ENCODE results near the gene FAM237A. TPM values are rescaled to one million over a fixed set of nuclear protein-coding genes. Genes with fewer than 3 reads are reported as not detected.

FAM237A gene
- polyA plus RNA-seq, 1 of the 3 experiments (the other 2 are of a cell fraction): not detected

- POLR2A ChIA-PET: no interaction called here
- 60% methylated on average over 3 of the region's 3 CpGs for WGBS (ENCODE audit: low lambda C conversion rate)
- H3K4me1 ChIP-seq (ENCODE audit: control insufficient read depth in 1 of 2, insufficient read depth in 2 of 2, low read depth in 1 of 2, low read length in 1 of 2): no peaks in the 10 kb centered on the region; a peak in 1 of 4 replicates
- no peaks in the 10 kb centered on the region for H4K20me1 ChIP-seq (ENCODE audit: insufficient read depth)
- DNase-seq: peak; percentile 8
- H3K27ac ChIP-seq (ENCODE audit: low read depth in 2 of 2, low read length in 1 of 2): no peak overlapping the region
- CTCF ChIA-PET: no interaction called here
- H3K9ac ChIP-seq: no peak overlapping the region
- H3K27me3 ChIP-seq (ENCODE audit: insufficient read depth): no peaks in the 10 kb centered on the region
- no peak overlapping the region for H3K4me2 ChIP-seq
- H3K9me3 ChIP-seq: no peaks in the 10 kb centered on the region
- H3F3A ChIP-seq (replicated peaks; ENCODE audit: insufficient read depth): no peaks in the 10 kb centered on the region
- TF ChIP-seq SMC3 (IDR thresholded peaks at IDR 0.05; ENCODE audit: low read depth, low read length) (no peak), MXI1 (IDR thresholded peaks at IDR 0.05; ENCODE audit: low read depth, low read length) (no peak), GATA2 (CRISPR knock-in tag; IDR thresholded peaks at IDR 0.05) (no peak), TEAD4 (IDR thresholded peaks at IDR 0.05; ENCODE audit: borderline replicate concordance, insufficient read depth) (no peak), JUND (IDR thresholded peaks at IDR 0.05) (no peak), USF2 (IDR thresholded peaks at IDR 0.05; ENCODE audit: borderline replicate concordance, low read depth, low read length) (no peak), USF1 (IDR thresholded peaks at IDR 0.05; ENCODE audit: borderline replicate concordance, low read depth) (no peak), EP300 (IDR thresholded peaks at IDR 0.05; ENCODE audit: borderline replicate concordance in 1 of 2, low read depth in 1 of 2, low read length in 1 of 2) (no peak), RXRA (IDR thresholded peaks at IDR 0.05; ENCODE audit: borderline replicate concordance, low read depth) (no peak), NRF1 (IDR thresholded peaks at IDR 0.05; ENCODE audit: low read depth, low read length) (no peak), FOXJ3 (CRISPR knock-in tag; IDR thresholded peaks at IDR 0.05) (no peak), MEF2A (IDR thresholded peaks at IDR 0.05; ENCODE audit: borderline replicate concordance, low read depth) (no peak), EZH2phosphoT487 (IDR thresholded peaks at IDR 0.05; ENCODE audit: borderline replicate concordance, low read depth) (no peak), TAF1 (IDR thresholded peaks at IDR 0.05; ENCODE audit: borderline replicate concordance, low read depth, low read length) (no peak), POLR2AphosphoS5 (IDR thresholded peaks at IDR 0.05; ENCODE audit: low read depth, low read length) (no peak), RCOR1 (IDR thresholded peaks at IDR 0.05; ENCODE audit: low read length) (no peak)
- TF ChIP-seq, protein P1, sequence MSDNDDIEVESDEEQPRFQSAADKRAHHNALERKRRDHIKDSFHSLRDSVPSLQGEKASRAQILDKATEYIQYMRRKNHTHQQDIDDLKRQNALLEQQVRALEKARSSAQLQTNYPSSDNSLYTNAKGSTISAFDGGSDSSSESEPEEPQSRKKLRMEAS (IDR thresholded peaks at IDR 0.05; ENCODE audit: low read depth): no peak
- TF ChIP-seq, protein P2, sequence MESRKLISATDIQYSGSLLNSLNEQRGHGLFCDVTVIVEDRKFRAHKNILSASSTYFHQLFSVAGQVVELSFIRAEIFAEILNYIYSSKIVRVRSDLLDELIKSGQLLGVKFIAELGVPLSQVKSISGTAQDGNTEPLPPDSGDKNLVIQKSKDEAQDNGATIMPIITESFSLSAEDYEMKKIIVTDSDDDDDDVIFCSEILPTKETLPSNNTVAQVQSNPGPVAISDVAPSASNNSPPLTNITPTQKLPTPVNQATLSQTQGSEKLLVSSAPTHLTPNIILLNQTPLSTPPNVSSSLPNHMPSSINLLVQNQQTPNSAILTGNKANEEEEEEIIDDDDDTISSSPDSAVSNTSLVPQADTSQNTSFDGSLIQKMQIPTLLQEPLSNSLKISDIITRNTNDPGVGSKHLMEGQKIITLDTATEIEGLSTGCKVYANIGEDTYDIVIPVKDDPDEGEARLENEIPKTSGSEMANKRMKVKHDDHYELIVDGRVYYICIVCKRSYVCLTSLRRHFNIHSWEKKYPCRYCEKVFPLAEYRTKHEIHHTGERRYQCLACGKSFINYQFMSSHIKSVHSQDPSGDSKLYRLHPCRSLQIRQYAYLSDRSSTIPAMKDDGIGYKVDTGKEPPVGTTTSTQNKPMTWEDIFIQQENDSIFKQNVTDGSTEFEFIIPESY (IDR thresholded peaks at IDR 0.05; ENCODE audit: borderline replicate concordance, low read depth): no peak
- H3K79me2 ChIP-seq (ENCODE audit: insufficient read depth): no peaks in the 10 kb centered on the region
- H3K9me2 ChIP-seq: no peaks in the 10 kb centered on the region
- H3K36me3 ChIP-seq (replicated peaks in 1 of 2; ENCODE audit: control insufficient read depth in 1 of 2, insufficient read depth in 2 of 2, low read length in 1 of 2): no peaks in the 10 kb centered on the region
- no peak overlapping the region for H2AFZ ChIP-seq (ENCODE audit: low read depth)
- no peak overlapping the region for H3K4me3 ChIP-seq (ENCODE audit: low read depth in 2 of 2, low read length in 1 of 2)
Measured at GRCh38 chr2:206611736-206612135, 30.6 kb upstream of the FAM237A start.

Measured in SK-N-SH (cell line).